ENCODE measurements around the gene DCAF5. TPM values are rescaled to one million over a fixed set of nuclear protein-coding genes. Genes with fewer than 3 reads are reported as not detected.

DCAF5 gene
- total and polyA plus RNA-seq, 2 of the 8 experiments (the other 6 are each of a cell fraction or from before 2014, with no cell fraction given), result 24.3 to 31.0 TPM

DNA sequence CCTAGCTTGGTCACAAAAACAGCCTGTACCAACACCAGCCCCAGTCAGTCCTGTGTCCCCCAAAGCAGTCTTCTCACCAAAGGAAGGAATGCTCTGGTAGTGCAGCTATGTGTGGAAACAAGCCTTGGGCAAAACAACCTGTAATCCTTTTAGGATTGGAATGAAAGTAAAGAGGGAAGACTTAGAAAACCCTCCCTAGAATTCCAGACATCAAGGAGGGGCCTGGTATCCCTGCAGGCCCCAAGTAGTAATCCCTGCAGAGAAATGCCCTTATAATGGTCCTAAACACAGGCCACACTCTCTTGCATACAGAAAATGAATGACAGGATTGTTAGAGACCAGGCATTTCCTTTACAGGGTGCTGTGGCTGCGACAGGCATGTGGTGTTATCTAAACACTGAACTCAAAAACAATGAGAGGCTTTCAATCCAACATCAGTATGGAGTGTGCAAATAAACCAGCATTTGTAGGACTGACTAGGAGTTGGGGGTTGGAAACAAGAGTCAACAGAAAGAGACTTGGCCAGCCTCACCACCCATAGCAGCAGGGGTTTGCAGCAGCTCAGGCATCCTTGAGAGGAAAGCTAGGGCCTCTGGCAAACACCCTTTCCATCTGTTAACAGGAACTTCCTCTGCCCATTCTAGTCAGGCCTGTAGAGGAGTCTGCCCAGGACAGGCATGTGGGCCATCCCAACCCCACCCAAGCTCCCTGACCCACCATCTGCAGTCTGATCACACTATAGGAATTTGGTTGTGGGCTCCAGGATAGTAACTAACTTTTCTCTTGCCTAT is 59.1 kb downstream of the DCAF5 start:
- H3K27ac ChIP-seq (ENCODE audit: low read depth, low read length), result no peak overlapping the region
- no peaks in the 10 kb centered on the region for H3K9me3 ChIP-seq (ENCODE audit: insufficient read depth in 2 of 2, low read depth in 1 of 2, low read length in 1 of 2)
- POLR2A ChIA-PET (ENCODE audit: partially characterized antibody), result interaction anchor here (1.0 kb wide), 2 partner anchors 33 to 118 kb away, joined by 3 read pairs; no protein-coding TSS in a partner anchor
- no peak for TF ChIP-seq BCL11A (IDR thresholded peaks at IDR 0.05; ENCODE audit: low read depth in 2 of 2, low read length in 2 of 2)
- no peak for TF ChIP-seq HDAC2 (IDR thresholded peaks at IDR 0.05; ENCODE audit: borderline replicate concordance in 1 of 2, low read depth in 2 of 2, low read length in 2 of 2)
- TF ChIP-seq YY1 (IDR thresholded peaks at IDR 0.05; ENCODE audit: low read depth, low read length), result no peak
- TF ChIP-seq KDM5A (IDR thresholded peaks at IDR 0.05; ENCODE audit: low read length), result no peak
- TF ChIP-seq SRF (IDR thresholded peaks at IDR 0.05; ENCODE audit: low read depth, low read length), result no peak
- no peak for TF ChIP-seq CTBP2 (IDR thresholded peaks at IDR 0.05; ENCODE audit: borderline replicate concordance, insufficient read depth, insufficient read length, low read length)
- TF ChIP-seq, protein P1, sequence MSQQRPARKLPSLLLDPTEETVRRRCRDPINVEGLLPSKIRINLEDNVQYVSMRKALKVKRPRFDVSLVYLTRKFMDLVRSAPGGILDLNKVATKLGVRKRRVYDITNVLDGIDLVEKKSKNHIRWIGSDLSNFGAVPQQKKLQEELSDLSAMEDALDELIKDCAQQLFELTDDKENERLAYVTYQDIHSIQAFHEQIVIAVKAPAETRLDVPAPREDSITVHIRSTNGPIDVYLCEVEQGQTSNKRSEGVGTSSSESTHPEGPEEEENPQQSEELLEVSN (IDR thresholded peaks at IDR 0.05), result no peak
- TF ChIP-seq GTF2F1 (IDR thresholded peaks at IDR 0.05; ENCODE audit: borderline replicate concordance, low read depth, low read length), result no peak
- no peak for TF ChIP-seq RNF2 (IDR thresholded peaks at IDR 0.05; ENCODE audit: borderline replicate concordance, low read depth, low read length, missing control alignments, poor library complexity, severe bottlenecking)
- no peak for TF ChIP-seq KDM1A (IDR thresholded peaks at IDR 0.05; ENCODE audit: borderline replicate concordance, low read length)
- FAIRE-seq (no peak), DNase-seq (ENCODE audit: low read depth in 1 of 2, low spot score in 2 of 2) (no peak)
- H3K4ac ChIP-seq (replicated peaks; ENCODE audit: insufficient read length, low read depth, low read length), result no peak overlapping the region
- peaks cover 3 to 12% (median 11%) of the 10 kb centered on the region in 4 experiments; a peak in 6 of 7 replicates for H3K4me1 ChIP-seq (replicated peaks in 1 of 4; ENCODE audit: control insufficient read depth in 3 of 4, insufficient read depth in 4 of 4, low read length in 3 of 4)
- 83% methylated on average over 1 of the region's 1 CpG; no CpG with 5 or more reads in 1 of the 2 experiments for WGBS, 2 experiments (ENCODE audit: extremely low coverage in 1 of 2, insufficient coverage in 1 of 2, insufficient read length in 1 of 2, insufficient replicate concordance in 2 of 2, low coverage in 1 of 2, low lambda C conversion rate in 2 of 2, missing lambda C conversion rate in 1 of 2)
- no peak overlapping the region for H3K9ac ChIP-seq (replicated peaks in 1 of 4; ENCODE audit: extremely low read depth in 1 of 4, low read depth in 3 of 4, low read length in 3 of 4)
- H3K36me3 ChIP-seq (ENCODE audit: control insufficient read depth in 2 of 4, insufficient read depth in 4 of 4, low read length in 3 of 4), result peaks cover 3 to 10% (median 5%) of the 10 kb centered on the region in 4 experiments; a peak in 3 of 8 replicates
- H2AFZ ChIP-seq (ENCODE audit: low read length), result no peak overlapping the region
- H3K23me2 ChIP-seq (ENCODE audit: low read depth, low read length), result no peaks in the 10 kb centered on the region
- no peak overlapping the region for H3K23ac ChIP-seq (ENCODE audit: insufficient read length)
- H3K4me2 ChIP-seq (ENCODE audit: insufficient read depth in 1 of 2, low read depth in 2 of 2, low read length in 2 of 2), result no peak overlapping the region; a peak in 1 of 4 replicates
- CTCF ChIA-PET (ENCODE audit: partially characterized antibody), result interaction anchor here (0.6 to 2.6 kb wide), 12 partner anchors 9 to 230 kb away, joined by 3 to 16 read pairs (median 3); no protein-coding TSS in a partner anchor
- no peak overlapping the region for H4K8ac ChIP-seq (ENCODE audit: extremely low read depth, insufficient read depth, low read length)
- no peak overlapping the region for H4K91ac ChIP-seq (replicated peaks; ENCODE audit: insufficient read length, low read length)
- no peak overlapping the region for H3K56ac ChIP-seq (replicated peaks; ENCODE audit: insufficient read length, low read depth, low read length)
- H2BK20ac ChIP-seq (ENCODE audit: low read length), result no peak overlapping the region
- H4K20me1 ChIP-seq (replicated peaks in 1 of 2; ENCODE audit: control insufficient read depth in 1 of 2, insufficient read depth in 2 of 2, low read length in 2 of 2), result peaks cover 0 to 2% of the 10 kb centered on the region in 2 experiments
- no peak overlapping the region for H3K14ac ChIP-seq (ENCODE audit: insufficient read length)
- no peaks in the 10 kb centered on the region for H3K27me3 ChIP-seq (replicated peaks in 1 of 4; ENCODE audit: control insufficient read depth in 3 of 4, extremely low read depth in 1 of 4, insufficient read depth in 3 of 4, low read length in 3 of 4)
- no peak overlapping the region for H2BK5ac ChIP-seq (ENCODE audit: low read depth, low read length)
- H2BK120ac ChIP-seq (replicated peaks; ENCODE audit: low read depth, low read length), result no peak overlapping the region
- no peaks in the 10 kb centered on the region for H3K79me1 ChIP-seq (ENCODE audit: low read depth, low read length)
- H3K18ac ChIP-seq (ENCODE audit: extremely low read depth, low read length), result no peak overlapping the region
- no peak overlapping the region for H2AK5ac ChIP-seq (ENCODE audit: low read depth, low read length)
- H3K79me2 ChIP-seq (ENCODE audit: control insufficient read depth in 1 of 2, insufficient read depth in 2 of 2, low read length in 2 of 2), result no peaks in the 10 kb centered on the region
- H2BK12ac ChIP-seq (ENCODE audit: low read depth, low read length), result no peak overlapping the region
- H2BK15ac ChIP-seq (ENCODE audit: low read length), result no peak overlapping the region
- H4K5ac ChIP-seq (ENCODE audit: insufficient read length, low read depth, low read length), result no peak overlapping the region
- no peak overlapping the region for H3K4me3 ChIP-seq (ENCODE audit: extremely low read depth in 1 of 4, insufficient read depth in 2 of 4, low read depth in 3 of 4, low read length in 4 of 4)
